ENCODE results near the gene CSNK1A1L.

CSNK1A1L gene

GRCh38 chr13:37134411-37135041 is 29.1 kb upstream of the CSNK1A1L start:
- Histone ChIP-seq H3K27ac (ENCODE audit: low read length) (no peak overlapping the region), H3K4me2 (ENCODE audit: low read length) (no peak overlapping the region), H2AFZ (ENCODE audit: low read depth, low read length) (no peak overlapping the region), H3K27me3 (ENCODE audit: low read depth, low read length) (no peaks in the 10 kb centered on the region), H3K9ac (ENCODE audit: low read length) (no peak overlapping the region), H3K9me3 (ENCODE audit: insufficient read depth, low read length) (no peaks in the 10 kb centered on the region), H3K4me1 (ENCODE audit: low read length) (no peaks in the 10 kb centered on the region), H3K79me2 (ENCODE audit: low read length) (no peaks in the 10 kb centered on the region), H3K4me3 (ENCODE audit: low read length) (no peak overlapping the region), H3K36me3 (replicated peaks; ENCODE audit: low read depth, low read length) (no peaks in the 10 kb centered on the region), H4K20me1 (ENCODE audit: insufficient read depth, low read length) (no peaks in the 10 kb centered on the region)
- TF ChIP-seq EZH2phosphoT487 (IDR thresholded peaks at IDR 0.05; ENCODE audit: low read depth), result no peak
- no peak for TF ChIP-seq CTCF (IDR thresholded peaks at IDR 0.05; ENCODE audit: low read depth, low read length)

GRCh38 chr13:37132211-37132610 is 26.7 kb upstream of the CSNK1A1L start:
- Histone ChIP-seq H3K36me3 (replicated peaks; ENCODE audit: low read depth, low read length) (no peaks in the 10 kb centered on the region), H2AFZ (ENCODE audit: low read depth, low read length) (no peak overlapping the region), H4K20me1 (ENCODE audit: insufficient read depth, low read length) (no peaks in the 10 kb centered on the region), H3K27me3 (ENCODE audit: low read depth, low read length) (no peaks in the 10 kb centered on the region), H3K4me1 (ENCODE audit: low read length) (no peaks in the 10 kb centered on the region), H3K4me2 (ENCODE audit: low read length) (no peak overlapping the region), H3K9ac (ENCODE audit: low read length) (no peak overlapping the region), H3K4me3 (ENCODE audit: low read length) (no peak overlapping the region), H3K27ac (ENCODE audit: low read length) (no peak overlapping the region), H3K79me2 (ENCODE audit: low read length) (no peaks in the 10 kb centered on the region), H3K9me3 (ENCODE audit: insufficient read depth, low read length) (no peaks in the 10 kb centered on the region)
- no peak for TF ChIP-seq CTCF (IDR thresholded peaks at IDR 0.05; ENCODE audit: low read depth, low read length)
- no peak for TF ChIP-seq EZH2phosphoT487 (IDR thresholded peaks at IDR 0.05; ENCODE audit: low read depth)

- no peak overlapping the region for H3K27ac ChIP-seq (ENCODE audit: low read length)
- H3K4me3 ChIP-seq (ENCODE audit: low read length), result no peak overlapping the region
- no peaks in the 10 kb centered on the region for H4K20me1 ChIP-seq (ENCODE audit: insufficient read depth, low read length)
- no peak overlapping the region for H3K9ac ChIP-seq (ENCODE audit: low read length)
- no peaks in the 10 kb centered on the region for H3K4me1 ChIP-seq (ENCODE audit: low read length)
- no peak overlapping the region for H3K4me2 ChIP-seq (ENCODE audit: low read length)
- H3K79me2 ChIP-seq (ENCODE audit: low read length), result no peaks in the 10 kb centered on the region
- no peaks in the 10 kb centered on the region for H3K36me3 ChIP-seq (replicated peaks; ENCODE audit: low read depth, low read length)
- H3K27me3 ChIP-seq (ENCODE audit: low read depth, low read length), result no peaks in the 10 kb centered on the region
- TF ChIP-seq CTCF (IDR thresholded peaks at IDR 0.05; ENCODE audit: low read depth, low read length), result no peak
- no peak for TF ChIP-seq EZH2phosphoT487 (IDR thresholded peaks at IDR 0.05; ENCODE audit: low read depth)
- no peaks in the 10 kb centered on the region for H3K9me3 ChIP-seq (ENCODE audit: insufficient read depth, low read length)
- no peak overlapping the region for H2AFZ ChIP-seq (ENCODE audit: low read depth, low read length)
Observed at GRCh38 chr13:37131092-37131491, 25.6 kb upstream of the CSNK1A1L start.

GRCh38 chr13:37129866-37130265 is 24.4 kb upstream of the CSNK1A1L start:
- Histone ChIP-seq H4K20me1 (ENCODE audit: insufficient read depth, low read length) (no peaks in the 10 kb centered on the region), H3K4me2 (ENCODE audit: low read length) (no peak overlapping the region)

More at GRCh38 chr13:37129866-37130265, 24.4 kb upstream of the CSNK1A1L start:
- H3K79me2 ChIP-seq (ENCODE audit: low read length), result no peaks in the 10 kb centered on the region
- H3K9me3 ChIP-seq (ENCODE audit: insufficient read depth, low read length), result no peaks in the 10 kb centered on the region
- no peaks in the 10 kb centered on the region for H3K4me1 ChIP-seq (ENCODE audit: low read length)
- H3K27me3 ChIP-seq (ENCODE audit: low read depth, low read length), result no peaks in the 10 kb centered on the region
- H3K9ac ChIP-seq (ENCODE audit: low read length), result no peak overlapping the region
- no peak overlapping the region for H2AFZ ChIP-seq (ENCODE audit: low read depth, low read length)
- no peak overlapping the region for H3K27ac ChIP-seq (ENCODE audit: low read length)
- H3K36me3 ChIP-seq (replicated peaks; ENCODE audit: low read depth, low read length), result no peaks in the 10 kb centered on the region
- TF ChIP-seq EZH2phosphoT487 (IDR thresholded peaks at IDR 0.05; ENCODE audit: low read depth) (no peak), CTCF (IDR thresholded peaks at IDR 0.05; ENCODE audit: low read depth, low read length) (no peak)
- no peak overlapping the region for H3K4me3 ChIP-seq (ENCODE audit: low read length)

Data from OCI-LY3 (cell line).